A673 (cell line): ENCODE measurements around the gene ATP5F1E. TPM values are rescaled to one million over a fixed set of nuclear protein-coding genes. Genes with fewer than 3 reads are reported as not detected.
A peak's percentile ranks its signal among the peaks of the same experiment; 100 is the strongest.

Experiments used
- BruUV-seq: library from RNA; stranded (reverse); fragments of 400-500 nt; replicated peaks from 2 replicates; lab custom pipeline; 2021; lab: Mats Ljungman, UMichigan
- CTCF ChIA-PET: fragments of 300-600 bp; sonication (Branson Sonifier 250); formaldehyde crosslinking; loops from one replicate; lab custom pipeline; 2022; ENCODE audit warnings: antibody characterized with exemption; lab: Charles Lee
- POLR2A ChIA-PET: fragments of 300-600 bp; sonication (Branson Sonifier 250); formaldehyde crosslinking; loops from one replicate; lab custom pipeline; 2022; ENCODE audit warnings: antibody characterized with exemption; ENCODE audit not compliant: low non-redundant PET; lab: Charles Lee
- DNase-seq: peaks from one replicate; pipeline ENCODE4 v3.0.0-alpha.2; 2015; ENCODE audit warnings: low spot score
- H3K27ac ChIP-seq: fragments of 200-600 bp; sonication (generic); 2 replicates; pipeline ENCODE4 v1.5.1; 2016; ENCODE audit warnings: mixed run types, low read depth, mild to moderate bottlenecking, mixed read lengths, antibody characterized with exemption, low read length; ENCODE audit not compliant: poor library complexity, severe bottlenecking
- H3K27me3 ChIP-seq: fragments of 200-600 bp; sonication (generic); replicated peaks from 2 replicates; pipeline ENCODE4 v1.6.1; 2017; ENCODE audit warnings: mixed run types, low read depth, mild to moderate bottlenecking, mixed read lengths, antibody characterized with exemption, low read length; ENCODE audit not compliant: insufficient read depth, poor library complexity
- H3K36me3 ChIP-seq: fragments of 200-600 bp; sonication (generic); 2 replicates; pipeline ENCODE4 v1.6.1; 2016; ENCODE audit warnings: mixed run types, mild to moderate bottlenecking, mixed read lengths, antibody characterized with exemption, low read length; ENCODE audit not compliant: insufficient read depth, poor library complexity, severe bottlenecking
- H3K4me1 ChIP-seq: fragments of 200-600 bp; sonication (generic); 2 replicates; pipeline ENCODE4 v1.6.1; 2017; ENCODE audit warnings: mixed run types, mild to moderate bottlenecking, mixed read lengths, antibody characterized with exemption, low read length; ENCODE audit not compliant: insufficient read depth, poor library complexity, severe bottlenecking
- H3K4me3 ChIP-seq: fragments of 200-600 bp; sonication (generic); 2 replicates; pipeline ENCODE4 v1.5.1; 2016; ENCODE audit warnings: low read depth, mixed run types, mild to moderate bottlenecking, mixed read lengths, low read length; ENCODE audit not compliant: poor library complexity, severe bottlenecking
- H3K9me3 ChIP-seq: fragments of 200-600 bp; sonication (generic); 2 replicates; pipeline ENCODE4 v1.6.1; 2016; ENCODE audit warnings: mixed run types, low read depth, mild to moderate bottlenecking, mixed read lengths, antibody characterized with exemption, low read length; ENCODE audit not compliant: poor library complexity, severe bottlenecking
- EZH2 ChIP-seq: fragments of 200-600 bp; sonication (generic); IDR thresholded peaks from 2 replicates; pipeline ENCODE4 v1.6.1; 2017; ENCODE audit warnings: borderline replicate concordance, low read depth, mild to moderate bottlenecking, mixed read lengths, antibody characterized with exemption, low read length; ENCODE audit not compliant: poor library complexity, severe bottlenecking
- intact Hi-C: fragments of 100-400 bp; cut with micrococcal nuclease; formaldehyde crosslinking; loops from one replicate; pipeline ENCODE4 v1.10.0; 2022; ENCODE audit not compliant: unreplicated experiment
- total RNA-seq: library from RNA; stranded (reverse); gene quantifications from 2 replicates; pipeline ENCODE4 v1.2.3, GENCODE V29; 2021
- TF ChIP-seq, protein P1 (sequence below): fragments of 300-800, 200-600 bp; sonication (generic); conservative IDR thresholded peaks from 2 replicates; pipeline ENCODE4 v1.5.1; 2017; ENCODE audit warnings: low read depth, mild to moderate bottlenecking, antibody characterized with exemption, low read length, moderate library complexity, mixed read lengths

Gene ATP5F1E
- total RNA-seq, 1 experiment from 2014 or later = 76.8 TPM

DNA sequence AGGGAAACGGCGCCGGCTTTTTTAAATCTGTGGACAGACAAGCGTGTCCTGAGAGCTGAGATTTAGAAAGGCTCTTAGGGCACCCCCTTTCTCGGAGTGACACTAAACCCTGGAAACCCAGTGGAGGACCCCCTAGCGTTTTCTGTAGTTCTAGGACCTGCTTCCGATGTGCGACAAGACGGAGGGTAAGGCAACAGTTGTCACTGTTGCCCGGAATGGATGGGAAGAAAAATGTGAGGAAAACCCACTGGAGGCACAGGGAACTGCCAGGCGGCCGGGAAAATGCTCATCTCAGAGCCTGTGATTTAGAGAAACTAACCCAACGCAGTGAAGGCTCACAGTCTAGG lies 551 bp upstream of the ATP5F1E start:
- CTCF ChIA-PET = no interaction called here
- intact Hi-C loops = loop anchor here (5.0 kb wide), 2 partner anchors 50 to 140 kb away; partner anchors contain the start of gene NELFCD
- Histone ChIP-seq H3K36me3 (peaks cover 74% of the 10 kb centered on the region), H3K9me3 (no peaks in the 10 kb centered on the region), H3K27ac (peak overlapping the region; percentile 92), H3K27me3 (no peaks in the 10 kb centered on the region), H3K4me1 (peaks cover 28% of the 10 kb centered on the region), H3K4me3 (peak overlapping the region; percentile 92)
- POLR2A ChIA-PET = interaction anchor here (0.6 to 0.7 kb wide), 4 partner anchors 55 to 952 kb away, joined by 3 to 14 read pairs (median 6); no protein-coding TSS in a partner anchor
- BruUV-seq = TSS peak; percentile 96
- TF ChIP-seq, protein P1, sequence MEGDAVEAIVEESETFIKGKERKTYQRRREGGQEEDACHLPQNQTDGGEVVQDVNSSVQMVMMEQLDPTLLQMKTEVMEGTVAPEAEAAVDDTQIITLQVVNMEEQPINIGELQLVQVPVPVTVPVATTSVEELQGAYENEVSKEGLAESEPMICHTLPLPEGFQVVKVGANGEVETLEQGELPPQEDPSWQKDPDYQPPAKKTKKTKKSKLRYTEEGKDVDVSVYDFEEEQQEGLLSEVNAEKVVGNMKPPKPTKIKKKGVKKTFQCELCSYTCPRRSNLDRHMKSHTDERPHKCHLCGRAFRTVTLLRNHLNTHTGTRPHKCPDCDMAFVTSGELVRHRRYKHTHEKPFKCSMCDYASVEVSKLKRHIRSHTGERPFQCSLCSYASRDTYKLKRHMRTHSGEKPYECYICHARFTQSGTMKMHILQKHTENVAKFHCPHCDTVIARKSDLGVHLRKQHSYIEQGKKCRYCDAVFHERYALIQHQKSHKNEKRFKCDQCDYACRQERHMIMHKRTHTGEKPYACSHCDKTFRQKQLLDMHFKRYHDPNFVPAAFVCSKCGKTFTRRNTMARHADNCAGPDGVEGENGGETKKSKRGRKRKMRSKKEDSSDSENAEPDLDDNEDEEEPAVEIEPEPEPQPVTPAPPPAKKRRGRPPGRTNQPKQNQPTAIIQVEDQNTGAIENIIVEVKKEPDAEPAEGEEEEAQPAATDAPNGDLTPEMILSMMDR = 0 out of 2 replicates have a peak, but pooled peaks have one; percentile 21
- TF ChIP-seq EZH2 = no peak
- DNase-seq = no peak

- ChIA-PET CTCF (no interaction called here), POLR2A (no interaction called here)
- Histone ChIP-seq H3K36me3 (peaks cover 74% of the 10 kb centered on the region), H3K4me3 (peak overlapping the region; percentile 92), H3K9me3 (no peaks in the 10 kb centered on the region), H3K4me1 (peaks cover 28% of the 10 kb centered on the region), H3K27ac (peak overlapping the region; percentile 92), H3K27me3 (no peaks in the 10 kb centered on the region)
- TF ChIP-seq, protein P1 = no peak
- no peak for TF ChIP-seq EZH2
- BruUV-seq = no TSS peak
- intact Hi-C loops = loop anchor here (5.0 kb wide), 2 partner anchors 49 to 139 kb away; partner anchors contain the start of gene NELFCD
- DNase-seq = no peak
Measured at GRCh38 chr20:59031564-59032022, 542 bp downstream of the ATP5F1E start.

- Histone ChIP-seq H3K27me3 (no peaks in the 10 kb centered on the region), H3K4me3 (peak overlapping the region; percentile 92), H3K4me1 (peaks cover 28% of the 10 kb centered on the region), H3K9me3 (no peaks in the 10 kb centered on the region), H3K27ac (peak overlapping the region; percentile 92), H3K36me3 (peaks cover 74% of the 10 kb centered on the region)
- intact Hi-C loops = loop anchor here (5.0 kb wide), 2 partner anchors 49 to 139 kb away; partner anchors contain the start of gene NELFCD
- CTCF ChIA-PET = no interaction called here
- BruUV-seq = no TSS peak
- no peak for DNase-seq
- TF ChIP-seq EZH2 = no peak
- TF ChIP-seq, protein P1 = no peak
- POLR2A ChIA-PET = no interaction called here
Measured at GRCh38 chr20:59030911-59031563, 1.1 kb downstream of the ATP5F1E start.
